WTC11 (cell line): ENCODE results near the gene CBLB. TPM values are rescaled to one million over a fixed set of nuclear protein-coding genes. Genes with fewer than 3 reads are reported as not detected.

Experiments
- ATAC-seq: fragments of 200-7000 bp; cut with Tn5 transposase; 2 replicates; pipeline ENCODE4 v1.10.0; 2021; ENCODE audit warnings: mild to moderate bottlenecking, moderate library complexity
- CTCF ChIA-PET: fragments of 300-600 bp; sonication (Branson Sonifier 250); formaldehyde crosslinking; loops from one replicate; lab custom pipeline; 2021; ENCODE audit warnings: antibody characterized with exemption; lab: Charles Lee
- POLR2A ChIA-PET: fragments of 350-600 bp; sonication (Branson Sonifier 250); formaldehyde crosslinking; loops from one replicate; lab custom pipeline; 2021; ENCODE audit warnings: antibody characterized with exemption; lab: Charles Lee
- DNase-seq: peaks from one replicate; pipeline ENCODE4 v3.0.0; 2021; ENCODE audit warnings: low spot score
- H3K27ac Mint-ChIP-seq: 2 replicates; pipeline ENCODE4 v1.8.0; 2021; ENCODE audit warnings: mixed read lengths
- H3K27me3 Mint-ChIP-seq: 2 replicates; pipeline ENCODE4 v1.8.0; 2021; ENCODE audit warnings: low read depth, mild to moderate bottlenecking, moderate library complexity, mixed read lengths
- H3K36me3 Mint-ChIP-seq: 2 replicates; pipeline ENCODE4 v1.8.0; 2021; ENCODE audit warnings: mixed read lengths
- H3K4me1 Mint-ChIP-seq: 2 replicates; pipeline ENCODE4 v1.8.0; 2022; ENCODE audit warnings: mixed read lengths
- H3K4me3 Mint-ChIP-seq: 2 replicates; pipeline ENCODE4 v1.8.0; 2021; ENCODE audit warnings: mild to moderate bottlenecking, moderate library complexity, mixed read lengths
- H3K9me3 Mint-ChIP-seq: 2 replicates; pipeline ENCODE4 v1.8.0; 2021; ENCODE audit warnings: mixed read lengths
- AR ChIP-seq: fragments of 250-450 bp; sonication (Bioruptor Pico); IDR thresholded peaks from 2 replicates; pipeline ENCODE4 v1.9.0; 2021; ENCODE audit warnings: mild to moderate bottlenecking
- ATF1 ChIP-seq: sonication (generic); formaldehyde crosslinking; IDR thresholded peaks from 2 replicates; pipeline ENCODE4 v1.8.1; 2023; ENCODE audit warnings: mild to moderate bottlenecking, moderate library complexity, missing genetic modification reagents
- ATF2 ChIP-seq: sonication (generic); formaldehyde crosslinking; IDR thresholded peaks from 2 replicates; pipeline ENCODE4 v1.8.1; 2022; ENCODE audit warnings: low read depth, missing genetic modification reagents, borderline replicate concordance
- CDX4 ChIP-seq: fragments of 250-450 bp; sonication (Bioruptor Pico); IDR thresholded peaks from 2 replicates; pipeline ENCODE4 v1.9.0; 2021; ENCODE audit warnings: moderate library complexity, mild to moderate bottlenecking, inconsistent platforms, borderline replicate concordance
- ESRRA ChIP-seq: sonication (generic); formaldehyde crosslinking; IDR thresholded peaks from 2 replicates; pipeline ENCODE4 v1.8.1; 2022; ENCODE audit warnings: mild to moderate bottlenecking, missing genetic modification reagents, borderline replicate concordance
- GRHL2 ChIP-seq: fragments of 250-450 bp; sonication (Bioruptor Pico); IDR thresholded peaks from 2 replicates; pipeline ENCODE4 v1.8.0; 2022; ENCODE audit warnings: mild to moderate bottlenecking, moderate library complexity; ENCODE audit not compliant: insufficient replicate concordance, severe bottlenecking
- GTF2I ChIP-seq: fragments of 250-450 bp; sonication (Bioruptor Pico); conservative IDR thresholded peaks from 2 replicates; pipeline ENCODE4 v1.4.0; 2021; ENCODE audit warnings: mild to moderate bottlenecking
- IRF1 ChIP-seq: sonication (generic); formaldehyde crosslinking; IDR thresholded peaks from 2 replicates; pipeline ENCODE4 v1.8.0; 2023; ENCODE audit warnings: missing genetic modification reagents
- NFATC4 ChIP-seq: fragments of 250-450 bp; sonication (Bioruptor Pico); IDR thresholded peaks from 2 replicates; pipeline ENCODE4 v1.9.0; 2021; ENCODE audit warnings: mild to moderate bottlenecking
- NFE2L1 ChIP-seq: sonication (generic); formaldehyde crosslinking; IDR thresholded peaks from 2 replicates; pipeline ENCODE4 v1.8.1; 2023; ENCODE audit warnings: missing genetic modification reagents
- NR1H2 ChIP-seq: sonication (generic); formaldehyde crosslinking; IDR thresholded peaks from 2 replicates; pipeline ENCODE4 v1.9.0; 2021; ENCODE audit warnings: mild to moderate bottlenecking, moderate library complexity, missing genetic modification reagents
- OVOL2 ChIP-seq: fragments of 250-450 bp; sonication (Bioruptor Pico); IDR thresholded peaks from 2 replicates; pipeline ENCODE4 v1.9.0; 2021; ENCODE audit warnings: mild to moderate bottlenecking, borderline replicate concordance
- RORB ChIP-seq: fragments of 250-450 bp; sonication (Bioruptor Pico); IDR thresholded peaks from 2 replicates; pipeline ENCODE4 v1.9.0; 2021; ENCODE audit warnings: mild to moderate bottlenecking
- SOX15 ChIP-seq: fragments of 250-450 bp; sonication (Bioruptor Pico); IDR thresholded peaks from 2 replicates; pipeline ENCODE4 v1.9.0; 2021; ENCODE audit warnings: mild to moderate bottlenecking
- ZBTB43 ChIP-seq: sonication (generic); formaldehyde crosslinking; IDR thresholded peaks from 2 replicates; pipeline ENCODE4 v1.8.1; 2023; ENCODE audit warnings: mild to moderate bottlenecking, missing genetic modification reagents
- ZNF263 ChIP-seq: sonication (generic); formaldehyde crosslinking; IDR thresholded peaks from 2 replicates; pipeline ENCODE4 v1.8.1; 2022; ENCODE audit warnings: low read depth, mild to moderate bottlenecking, moderate library complexity, missing genetic modification reagents
- ZNF425 ChIP-seq: fragments of 250-450 bp; sonication (Bioruptor Pico); conservative IDR thresholded peaks from 2 replicates; pipeline ENCODE4 v1.9.0; 2021; ENCODE audit warnings: mild to moderate bottlenecking
- ZNF532 ChIP-seq: fragments of 250-450 bp; sonication (Bioruptor Pico); IDR thresholded peaks from 2 replicates; pipeline ENCODE4 v1.9.0; 2021; ENCODE audit warnings: mild to moderate bottlenecking, borderline replicate concordance
- total RNA-seq: library from RNA; stranded (reverse); gene quantifications from 3 replicates; pipeline ENCODE4 v1.2.3, GENCODE V29; 2021

Gene CBLB
- total RNA-seq, 1 experiment from 2014 or later: 19.8 TPM

GRCh38 chr3:105618556-105618955 is 250.3 kb downstream of the CBLB start:
- H3K4me3 Mint-ChIP-seq: no peak overlapping the region
- no peaks in the 10 kb centered on the region for H3K27me3 Mint-ChIP-seq
- H3K9me3 Mint-ChIP-seq: no peaks in the 10 kb centered on the region; the same call in 1 of the 2 replicates
- POLR2A ChIA-PET: interaction anchor here (0.6 kb wide), 1 partner anchor 760 kb away, joined by 3 read pairs; no protein-coding TSS in a partner anchor
- DNase-seq: no peak
- CTCF ChIA-PET: no interaction called here
- no peak overlapping the region for H3K27ac Mint-ChIP-seq
- peaks cover under 1% of the 10 kb centered on the region for H3K4me1 Mint-ChIP-seq
- H3K36me3 Mint-ChIP-seq: no peaks in the 10 kb centered on the region
- TF ChIP-seq OVOL2 (CRISPR knock-in tag): no peak
- TF ChIP-seq IRF1 (CRISPR knock-in tag): no peak
- TF ChIP-seq NFATC4 (CRISPR knock-in tag): no peak
- TF ChIP-seq, all 79 proteins: peak for 0
- ATAC-seq: no peak

GRCh38 chr3:105616374-105617121 is 252.3 kb downstream of the CBLB start:
- Mint-ChIP-seq H3K4me3 (no peak overlapping the region), H3K36me3 (no peaks in the 10 kb centered on the region), H3K27ac (no peak overlapping the region), H3K27me3 (no peaks in the 10 kb centered on the region), H3K9me3 (no peaks in the 10 kb centered on the region; the same call in 1 of the 2 replicates), H3K4me1 (peaks cover 17% of the 10 kb centered on the region)
- ATAC-seq (no peak), DNase-seq (no peak)
- ChIA-PET CTCF (no interaction called here), POLR2A (no interaction called here)
- TF ChIP-seq ATF2 (CRISPR knock-in tag): no peak
- no peak for TF ChIP-seq RORB
- TF ChIP-seq ATF1 (CRISPR knock-in tag): no peak
- TF ChIP-seq GRHL2 (CRISPR knock-in tag): no peak
- TF ChIP-seq NR1H2 (CRISPR knock-in tag): no peak
- TF ChIP-seq SOX15 (CRISPR knock-in tag): no peak
- TF ChIP-seq NFE2L1 (CRISPR knock-in tag): no peak
- no peak for TF ChIP-seq ESRRA (CRISPR knock-in tag)
- TF ChIP-seq ZNF263: no peak
- TF ChIP-seq ZBTB43 (CRISPR knock-in tag): no peak
- no peak for TF ChIP-seq ZNF425 (CRISPR knock-in tag)
- no peak for TF ChIP-seq CDX4
- TF ChIP-seq AR (CRISPR knock-in tag): no peak
- TF ChIP-seq GTF2I (CRISPR knock-in tag): no peak
- TF ChIP-seq ZNF532: no peak
